Thoracic aorta (tissue), 2 donors: ENCODE data around the gene PGBD4. TPM values are rescaled to one million over a fixed set of nuclear protein-coding genes. Genes with fewer than 3 reads are reported as not detected.

Experiments
- ATAC-seq: fragments of 150-250 bp; one replicate; pipeline ENCODE4 v1.8.0; 2017; ENCODE audit warnings: low read depth; ENCODE audit not compliant: insufficient number of reproducible peaks, low FRiP score
- DNase-seq: peaks from one replicate; pipeline ENCODE4 v3.0.0-alpha.2; 2020; ENCODE audit warnings: low spot score
- H3K27ac ChIP-seq, 2 donors: fragments of 200-600 bp; sonication (generic); 1 replicate in 1 of 2; 2 replicates in 1 of 2; pipeline ENCODE4 v1.5.1; 2016; ENCODE audit warnings: mild to moderate bottlenecking in 2 of 2, moderate library complexity in 2 of 2
- H3K27me3 ChIP-seq: fragments of 200-600 bp; sonication (generic); replicated peaks from 2 replicates; pipeline ENCODE4 v1.6.0; 2016; ENCODE audit warnings: mild to moderate bottlenecking; ENCODE audit not compliant: insufficient read depth
- H3K36me3 ChIP-seq: fragments of 200-600 bp; sonication (generic); one replicate; pipeline ENCODE4 v1.5.1; 2016
- H3K4me1 ChIP-seq, 2 donors: fragments of 200-600 bp; sonication (generic); 1 replicate in 1 of 2; 2 replicates in 1 of 2; pipeline versions ENCODE4 v1.5.1 to v1.6.0; 2016; ENCODE audit warnings: low read depth in 2 of 2, mild to moderate bottlenecking in 1 of 2; ENCODE audit not compliant: control insufficient read depth in 1 of 2
- H3K4me3 ChIP-seq: fragments of 200-600 bp; sonication (generic); 2 replicates; pipeline ENCODE4 v1.5.1; 2016; ENCODE audit warnings: mild to moderate bottlenecking
- H3K9me3 ChIP-seq: fragments of 200-600 bp; sonication (generic); 2 replicates; pipeline ENCODE4 v1.5.1; 2016
- total RNA-seq, 2 donors: library from RNA; depleted of rRNA; stranded (reverse); fragments of >200 nt; gene quantifications; one replicate each; pipeline versions ENCODE4 v1.1.0 to v1.2.3, GENCODE V29; 2016
- TF ChIP-seq, protein P1 (sequence below): fragments of 200-600 bp; sonication (generic); IDR thresholded peaks from one replicate; pipeline ENCODE4 v1.5.1; 2019; ENCODE audit warnings: antibody characterized with exemption

Gene PGBD4
- total RNA-seq, 2 donors from 2014 or later: 0.27 to 1.2 TPM

DNA sequence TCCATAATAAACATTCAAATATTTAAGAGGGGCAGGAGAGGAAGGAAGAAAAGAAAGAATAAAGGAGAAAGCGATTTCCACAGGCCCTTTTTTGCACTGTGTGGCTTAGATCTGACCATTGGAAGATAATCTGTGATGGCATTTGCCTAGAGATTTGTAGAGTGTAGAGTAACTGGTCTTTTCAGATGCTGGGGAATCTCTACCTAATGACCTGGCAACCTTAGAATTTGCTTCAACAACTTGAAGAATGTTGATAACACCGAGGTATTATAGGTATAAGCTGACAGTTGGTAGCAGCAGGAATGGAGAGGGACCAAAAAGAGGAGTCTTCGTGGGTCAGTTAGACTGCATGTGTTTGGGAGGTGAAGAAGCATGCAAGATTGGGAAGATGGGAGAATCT, 41.9 kb upstream of the PGBD4 start:
- Histone ChIP-seq H3K27me3 (no peaks in the 10 kb centered on the region), H3K27ac (no peak overlapping the region), H3K9me3 (no peaks in the 10 kb centered on the region), H3K4me1 (peaks cover 9 to 19% of the 10 kb centered on the region in 2 donors), H3K4me3 (no peak overlapping the region), H3K36me3 (no peaks in the 10 kb centered on the region)
- DNase-seq (no peak), ATAC-seq (no peak)
- TF ChIP-seq, protein P1, sequence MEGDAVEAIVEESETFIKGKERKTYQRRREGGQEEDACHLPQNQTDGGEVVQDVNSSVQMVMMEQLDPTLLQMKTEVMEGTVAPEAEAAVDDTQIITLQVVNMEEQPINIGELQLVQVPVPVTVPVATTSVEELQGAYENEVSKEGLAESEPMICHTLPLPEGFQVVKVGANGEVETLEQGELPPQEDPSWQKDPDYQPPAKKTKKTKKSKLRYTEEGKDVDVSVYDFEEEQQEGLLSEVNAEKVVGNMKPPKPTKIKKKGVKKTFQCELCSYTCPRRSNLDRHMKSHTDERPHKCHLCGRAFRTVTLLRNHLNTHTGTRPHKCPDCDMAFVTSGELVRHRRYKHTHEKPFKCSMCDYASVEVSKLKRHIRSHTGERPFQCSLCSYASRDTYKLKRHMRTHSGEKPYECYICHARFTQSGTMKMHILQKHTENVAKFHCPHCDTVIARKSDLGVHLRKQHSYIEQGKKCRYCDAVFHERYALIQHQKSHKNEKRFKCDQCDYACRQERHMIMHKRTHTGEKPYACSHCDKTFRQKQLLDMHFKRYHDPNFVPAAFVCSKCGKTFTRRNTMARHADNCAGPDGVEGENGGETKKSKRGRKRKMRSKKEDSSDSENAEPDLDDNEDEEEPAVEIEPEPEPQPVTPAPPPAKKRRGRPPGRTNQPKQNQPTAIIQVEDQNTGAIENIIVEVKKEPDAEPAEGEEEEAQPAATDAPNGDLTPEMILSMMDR: no peak

DNA sequence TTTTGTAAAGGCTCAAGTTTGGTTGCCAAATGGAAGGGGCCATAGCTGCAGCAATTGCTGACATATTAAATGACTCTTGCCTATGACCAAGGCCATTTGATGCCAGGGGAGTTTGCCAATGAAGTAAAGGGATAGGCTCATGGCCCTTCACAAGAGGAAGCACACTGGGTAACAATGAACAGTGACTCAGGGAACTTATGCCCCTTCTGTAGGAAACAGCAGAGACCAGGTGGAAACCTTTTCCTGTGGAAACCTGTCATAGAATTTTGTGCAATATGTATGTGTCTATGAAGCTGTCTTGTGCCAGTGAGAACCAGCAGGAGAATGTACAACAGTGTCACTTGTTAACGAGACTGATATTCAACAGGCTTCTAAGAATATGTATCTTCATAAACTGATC, 37.4 kb upstream of the PGBD4 start:
- Histone ChIP-seq H3K9me3 (no peaks in the 10 kb centered on the region), H3K4me3 (no peak overlapping the region), H3K27ac (no peak overlapping the region), H3K27me3 (no peaks in the 10 kb centered on the region), H3K36me3 (no peaks in the 10 kb centered on the region), H3K4me1 (no peaks in the 10 kb centered on the region)
- DNase-seq (no peak), ATAC-seq (no peak)
- TF ChIP-seq, protein P1: no peak

DNA sequence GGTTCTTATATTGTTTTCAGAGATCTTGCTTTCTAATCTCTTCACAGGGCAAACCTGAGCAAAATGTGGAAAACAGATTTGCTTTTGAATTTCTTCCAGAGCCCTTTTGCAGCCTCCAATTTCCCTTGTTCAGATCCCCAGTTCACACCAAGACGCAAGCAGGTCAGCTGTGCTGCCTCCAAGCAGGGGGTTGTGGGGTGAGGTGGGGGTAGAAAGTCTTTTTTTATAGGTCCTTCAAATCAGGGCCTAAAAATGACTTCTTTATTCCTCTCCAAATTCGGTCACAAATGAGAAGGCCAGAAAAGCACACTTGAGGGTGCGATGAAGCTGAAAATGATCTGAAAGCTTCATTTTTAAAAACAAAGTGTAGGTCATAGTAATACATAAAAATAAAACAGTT, 36.6 kb upstream of the PGBD4 start:
- Histone ChIP-seq H3K36me3 (no peaks in the 10 kb centered on the region), H3K27ac (no peak overlapping the region), H3K4me3 (no peak overlapping the region), H3K27me3 (no peaks in the 10 kb centered on the region), H3K4me1 (no peaks in the 10 kb centered on the region), H3K9me3 (no peaks in the 10 kb centered on the region)
- DNase-seq: no peak
- ATAC-seq: no peak
- TF ChIP-seq, protein P1: no peak

DNA sequence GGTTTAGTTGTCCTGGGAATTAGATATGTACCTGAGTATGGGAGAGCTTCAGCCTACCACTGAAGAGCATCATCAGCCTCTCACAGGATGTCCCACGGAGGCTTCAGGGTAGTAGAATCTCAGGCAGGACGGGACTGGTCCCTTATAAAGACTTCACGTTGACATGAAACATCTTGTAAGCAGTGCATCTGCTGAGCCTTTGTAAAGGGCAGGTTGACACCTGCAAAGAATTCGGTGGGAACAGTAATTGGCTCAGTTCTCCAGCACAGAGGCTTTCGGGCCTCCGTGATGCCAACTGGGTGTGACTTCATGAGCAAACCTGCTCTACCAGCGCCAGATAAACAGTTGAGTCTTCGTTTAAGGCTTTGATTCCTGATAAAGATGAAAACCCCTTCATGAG, 35.9 kb upstream of the PGBD4 start:
- Histone ChIP-seq H3K4me3 (no peak overlapping the region), H3K4me1 (no peaks in the 10 kb centered on the region), H3K27me3 (no peaks in the 10 kb centered on the region), H3K9me3 (no peaks in the 10 kb centered on the region), H3K27ac (no peak overlapping the region), H3K36me3 (no peaks in the 10 kb centered on the region)
- TF ChIP-seq, protein P1: no peak
- DNase-seq (no peak), ATAC-seq (no peak)

DNA sequence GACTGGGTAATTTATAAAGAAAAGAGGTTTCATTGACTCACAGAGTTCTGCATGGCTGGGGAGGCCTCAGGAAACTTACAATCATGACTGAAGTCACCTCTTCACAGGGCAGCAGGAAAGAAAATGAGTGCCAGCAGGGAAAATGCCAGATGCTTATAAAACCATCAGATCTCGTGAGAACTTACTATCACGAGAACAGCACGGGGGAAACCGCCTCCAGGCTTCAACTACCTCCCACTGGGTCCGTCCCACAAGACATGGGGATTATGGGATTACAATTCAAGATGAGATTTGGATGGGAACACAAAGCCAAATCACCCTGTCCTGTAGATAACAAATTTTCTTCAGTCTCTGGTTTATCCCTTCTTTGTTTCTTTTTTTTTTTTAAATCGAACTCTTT, 31.9 kb upstream of the PGBD4 start:
- TF ChIP-seq, protein P1: no peak
- DNase-seq: no peak
- no peaks in the 10 kb centered on the region for H3K4me1 ChIP-seq
- no peak overlapping the region for H3K27ac ChIP-seq
- no peaks in the 10 kb centered on the region for H3K9me3 ChIP-seq
- H3K4me3 ChIP-seq: no peak overlapping the region
- H3K36me3 ChIP-seq: no peaks in the 10 kb centered on the region
- no peaks in the 10 kb centered on the region for H3K27me3 ChIP-seq
- ATAC-seq: no peak
